ENCODE data around the gene TOR2A. TPM values are rescaled to one million over a fixed set of nuclear protein-coding genes. Genes with fewer than 3 reads are reported as not detected.

The TOR2A gene
- total RNA-seq, 3 donors from 2014 or later (not counting 1 experiment from before 2014, with no cell fraction given) = 20.9 to 27.8 (median 23.7) TPM

DNA sequence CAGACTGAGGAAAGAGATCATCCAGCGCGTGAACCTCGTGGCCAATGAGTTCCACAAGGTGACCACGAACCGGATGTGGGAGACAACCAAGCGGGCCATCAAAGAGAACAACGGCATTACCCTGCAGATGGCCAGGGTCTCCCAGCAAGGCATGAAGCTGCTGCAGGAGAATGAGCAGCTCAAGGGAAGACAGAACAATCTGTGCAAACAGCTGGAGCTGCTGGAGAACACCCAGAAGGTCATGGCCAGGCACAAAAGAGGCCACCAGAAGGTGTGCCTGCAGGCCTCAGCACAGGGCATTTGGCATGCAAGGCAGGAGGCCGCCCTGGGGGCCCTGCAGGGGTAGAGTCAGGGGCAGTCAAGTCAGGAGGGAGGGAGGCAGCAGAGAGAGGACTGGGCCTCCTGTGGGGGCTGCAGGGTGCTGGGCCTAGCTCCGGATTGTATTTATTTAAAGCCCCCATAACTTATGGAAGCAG, 23.8 kb downstream of the TOR2A start:
- Histone ChIP-seq H3K4me1 (ENCODE audit: control insufficient read depth, insufficient read depth, low read length) (peaks cover 44% of the 10 kb centered on the region), H3K27me3 (ENCODE audit: control insufficient read depth, insufficient read depth, low read length) (no peaks in the 10 kb centered on the region), H3K36me3 (ENCODE audit: control insufficient read depth, insufficient read depth, low read length) (no peaks in the 10 kb centered on the region), H3K9me3 (ENCODE audit: control insufficient read depth, insufficient read depth, low read length) (no peaks in the 10 kb centered on the region), H3K27ac (ENCODE audit: low read length) (no peak overlapping the region), H3K4me3 (ENCODE audit: low read length) (no peak overlapping the region)
- no peak for ATAC-seq
- DNase-seq = no peak
- TF ChIP-seq, protein P1, sequence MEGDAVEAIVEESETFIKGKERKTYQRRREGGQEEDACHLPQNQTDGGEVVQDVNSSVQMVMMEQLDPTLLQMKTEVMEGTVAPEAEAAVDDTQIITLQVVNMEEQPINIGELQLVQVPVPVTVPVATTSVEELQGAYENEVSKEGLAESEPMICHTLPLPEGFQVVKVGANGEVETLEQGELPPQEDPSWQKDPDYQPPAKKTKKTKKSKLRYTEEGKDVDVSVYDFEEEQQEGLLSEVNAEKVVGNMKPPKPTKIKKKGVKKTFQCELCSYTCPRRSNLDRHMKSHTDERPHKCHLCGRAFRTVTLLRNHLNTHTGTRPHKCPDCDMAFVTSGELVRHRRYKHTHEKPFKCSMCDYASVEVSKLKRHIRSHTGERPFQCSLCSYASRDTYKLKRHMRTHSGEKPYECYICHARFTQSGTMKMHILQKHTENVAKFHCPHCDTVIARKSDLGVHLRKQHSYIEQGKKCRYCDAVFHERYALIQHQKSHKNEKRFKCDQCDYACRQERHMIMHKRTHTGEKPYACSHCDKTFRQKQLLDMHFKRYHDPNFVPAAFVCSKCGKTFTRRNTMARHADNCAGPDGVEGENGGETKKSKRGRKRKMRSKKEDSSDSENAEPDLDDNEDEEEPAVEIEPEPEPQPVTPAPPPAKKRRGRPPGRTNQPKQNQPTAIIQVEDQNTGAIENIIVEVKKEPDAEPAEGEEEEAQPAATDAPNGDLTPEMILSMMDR (IDR thresholded peaks at IDR 0.05) = no peak
- Mint-ChIP-seq H3K27ac (peak overlapping the region in 1 of 2 donors; percentile 69), H3K36me3 (no peaks in the 10 kb centered on the region), H3K9me3 (no peaks in the 10 kb centered on the region), H3K4me1 (peaks cover 31 to 44% of the 10 kb centered on the region in 2 donors), H3K27me3 (ENCODE audit: low read depth in 2 of 2) (no peaks in the 10 kb centered on the region), H3K4me3 (peak overlapping the region; percentile 21)
- intact Hi-C loops (cut with micrococcal nuclease) = no loop called here
- 18% methylated on average over 9 of the region's 9 CpGs for WGBS (ENCODE audit: insufficient coverage)

DNA sequence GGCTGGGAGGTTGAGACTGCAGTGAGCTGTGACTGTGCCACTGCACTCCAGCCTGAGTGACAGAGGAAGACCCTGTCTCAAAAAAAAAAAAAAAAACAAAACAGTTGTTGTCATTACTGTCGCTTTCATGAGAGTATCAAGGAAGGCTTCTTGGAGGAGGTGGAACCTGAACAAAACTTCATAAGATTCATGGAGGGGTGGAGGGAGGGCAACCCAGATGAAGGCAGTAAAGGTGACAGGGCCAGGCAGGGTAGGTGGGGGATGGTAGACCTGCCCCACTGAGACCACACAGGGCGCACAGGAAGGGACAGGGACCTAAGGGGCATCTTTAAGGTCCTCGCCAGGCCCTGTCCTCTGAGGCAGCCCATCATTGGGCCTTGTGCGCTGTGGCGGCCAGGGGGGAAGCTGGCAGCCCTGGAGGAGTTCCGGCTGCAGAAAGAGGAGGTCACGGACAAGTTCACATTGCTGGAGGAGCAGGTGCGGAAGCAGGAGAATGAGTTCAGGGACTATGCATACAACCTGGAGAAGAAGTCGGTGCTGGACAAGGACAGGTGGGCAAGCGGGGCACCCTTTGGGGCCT, 24.8 kb downstream of the TOR2A start:
- 98% methylated on average over 10 of the region's 10 CpGs for WGBS (ENCODE audit: insufficient coverage)
- Mint-ChIP-seq H3K4me3 (no peak overlapping the region), H3K36me3 (no peaks in the 10 kb centered on the region), H3K27me3 (ENCODE audit: low read depth in 2 of 2) (no peaks in the 10 kb centered on the region), H3K27ac (no peak overlapping the region), H3K4me1 (peaks cover 21 to 34% of the 10 kb centered on the region in 2 donors), H3K9me3 (no peaks in the 10 kb centered on the region)
- ATAC-seq (no peak), DNase-seq (no peak)
- Histone ChIP-seq H3K9me3 (ENCODE audit: control insufficient read depth, insufficient read depth, low read length) (no peaks in the 10 kb centered on the region), H3K36me3 (ENCODE audit: control insufficient read depth, insufficient read depth, low read length) (no peaks in the 10 kb centered on the region), H3K4me3 (ENCODE audit: low read length) (no peak overlapping the region), H3K4me1 (ENCODE audit: control insufficient read depth, insufficient read depth, low read length) (peaks cover 39% of the 10 kb centered on the region), H3K27ac (ENCODE audit: low read length) (no peak overlapping the region), H3K27me3 (ENCODE audit: control insufficient read depth, insufficient read depth, low read length) (no peaks in the 10 kb centered on the region)
- intact Hi-C loops (cut with micrococcal nuclease) = no loop called here
- TF ChIP-seq, protein P1 (IDR thresholded peaks at IDR 0.05) = no peak

DNA sequence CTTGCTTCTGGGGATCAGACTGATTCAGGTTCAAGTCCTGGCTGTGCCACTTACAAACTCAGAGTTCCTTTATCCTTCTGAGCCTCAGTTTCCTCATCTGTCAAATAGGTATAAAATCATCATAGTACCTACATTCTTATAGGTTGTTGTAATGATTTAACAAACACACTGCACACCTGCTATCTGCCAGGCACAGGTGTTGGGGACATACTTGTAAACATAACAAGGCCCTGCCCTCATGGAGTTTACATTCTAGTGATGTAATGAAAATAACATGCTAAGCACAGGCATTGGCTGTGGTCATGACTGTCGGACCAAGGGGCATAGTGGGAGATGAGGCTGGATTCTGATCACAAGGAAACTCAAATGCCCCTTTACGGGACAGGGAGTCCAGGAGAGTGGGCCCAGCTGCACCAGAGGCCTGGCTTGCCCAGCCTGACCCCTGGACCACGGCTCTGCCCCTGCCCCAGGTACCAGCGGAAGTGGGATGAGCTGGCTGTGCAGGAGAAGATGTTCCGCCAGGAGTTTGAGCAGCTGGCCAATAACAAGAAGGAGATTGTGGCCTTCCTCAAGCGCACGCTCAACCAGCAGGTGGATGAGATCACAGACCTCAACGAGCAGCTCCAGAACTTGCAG, 26.0 kb downstream of the TOR2A start:
- Mint-ChIP-seq H3K4me3 (no peak overlapping the region), H3K27me3 (ENCODE audit: low read depth in 2 of 2) (no peaks in the 10 kb centered on the region), H3K27ac (no peak overlapping the region), H3K36me3 (no peaks in the 10 kb centered on the region), H3K4me1 (peaks cover 20 to 28% of the 10 kb centered on the region in 2 donors), H3K9me3 (no peaks in the 10 kb centered on the region)
- peaks cover 29% of the 10 kb centered on the region for H3K4me1 ChIP-seq (ENCODE audit: control insufficient read depth, insufficient read depth, low read length)
- DNase-seq (no peak), ATAC-seq (no peak)
- no peak overlapping the region for H3K27ac ChIP-seq (ENCODE audit: low read length)
- H3K36me3 ChIP-seq (ENCODE audit: control insufficient read depth, insufficient read depth, low read length) = no peaks in the 10 kb centered on the region
- H3K9me3 ChIP-seq (ENCODE audit: control insufficient read depth, insufficient read depth, low read length) = no peaks in the 10 kb centered on the region
- WGBS (ENCODE audit: insufficient coverage) = 95% methylated on average over 8 of the region's 8 CpGs
- no peaks in the 10 kb centered on the region for H3K27me3 ChIP-seq (ENCODE audit: control insufficient read depth, insufficient read depth, low read length)
- intact Hi-C loops (cut with micrococcal nuclease) = no loop called here
- H3K4me3 ChIP-seq (ENCODE audit: low read length) = no peak overlapping the region
- TF ChIP-seq, protein P1 (IDR thresholded peaks at IDR 0.05) = no peak
